Stimulated activated CD8-positive, alpha-beta memory T cell treated with anti-CD3 and anti-CD28 coated beads, Interleukin-7, amount 100 ng/mL, for 24 hours (primary cell): ENCODE measurements around the gene TPRG1.

Source experiments
- DNase-seq: peaks from one replicate; pipeline ENCODE4 v3.0.0-alpha.2; 2020; ENCODE audit warnings: low read depth

The TPRG1 gene

DNA sequence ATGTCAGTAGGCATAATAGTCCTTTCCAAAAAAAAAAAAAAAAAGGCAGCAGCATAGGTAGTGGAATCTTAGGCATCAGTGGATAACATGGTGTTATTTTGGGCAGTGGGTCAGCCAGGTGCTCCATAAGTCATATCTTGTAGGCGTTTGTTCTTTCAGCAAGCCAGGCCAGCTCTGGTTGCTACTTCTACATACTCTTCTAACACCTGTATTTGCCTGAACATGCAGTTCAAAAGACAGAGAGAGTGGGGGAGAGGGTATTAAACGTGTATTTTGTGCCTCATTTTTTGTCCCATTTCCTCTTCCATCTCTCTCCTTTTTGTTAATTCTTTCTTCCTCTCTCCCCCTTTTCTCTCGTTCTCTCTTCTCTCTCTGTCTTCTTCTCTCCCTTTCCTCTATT is 110.4 kb downstream of the TPRG1 start:
- no peak for DNase-seq

GRCh38 chr3:189282741-189283140 is 111.0 kb downstream of the TPRG1 start:
- DNase-seq: no peak

DNA sequence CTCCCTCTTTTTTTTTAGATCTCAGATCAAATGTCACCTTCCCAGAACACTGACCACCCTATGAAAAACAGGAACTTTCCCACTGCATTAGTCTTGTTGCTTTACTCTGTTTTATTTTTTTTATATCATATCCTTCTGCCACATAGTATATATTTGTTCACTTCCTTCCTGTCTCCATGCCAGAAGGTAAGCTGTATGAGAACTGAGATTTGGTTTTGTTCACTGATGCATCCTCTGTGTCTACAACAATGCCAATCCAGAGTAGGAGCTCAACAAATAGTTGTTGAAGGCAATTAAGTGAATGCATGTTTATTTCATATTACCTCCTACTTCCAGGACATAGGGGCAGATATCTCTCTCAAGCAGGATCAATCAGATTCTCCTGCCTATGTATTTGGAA is 114.4 kb downstream of the TPRG1 start:
- DNase-seq: no peak

DNA sequence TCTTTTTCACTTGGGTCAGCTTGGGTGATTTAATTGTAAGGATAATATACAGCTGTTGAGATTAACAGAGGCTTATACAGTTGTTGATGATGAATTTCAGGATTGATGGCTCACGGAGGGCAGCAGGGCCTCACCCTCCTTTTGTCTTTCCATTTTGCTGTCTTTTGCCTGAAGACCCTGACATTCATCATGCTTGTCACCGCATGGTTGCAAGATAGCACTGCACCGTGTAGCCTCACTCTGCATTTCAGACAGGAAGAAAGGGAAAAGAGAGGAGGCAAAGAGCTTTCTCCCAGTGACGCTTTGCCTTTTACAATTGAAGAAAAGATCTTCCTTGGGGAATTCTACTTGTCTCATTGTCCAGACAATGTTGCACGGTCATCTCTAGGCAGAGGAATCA is 115.1 kb downstream of the TPRG1 start:
- DNase-seq: no peak

GRCh38 chr3:189288348-189289235 is 116.8 kb downstream of the TPRG1 start:
- DNase-seq: no peak

GRCh38 chr3:189289251-189289650 is 117.5 kb downstream of the TPRG1 start:
- no peak for DNase-seq

GRCh38 chr3:189292667-189293484 is 121.1 kb downstream of the TPRG1 start:
- no peak for DNase-seq

- no peak for DNase-seq
These were observed 122.9 kb downstream of the TPRG1 start for GRCh38 chr3:189294649-189295048.

DNA sequence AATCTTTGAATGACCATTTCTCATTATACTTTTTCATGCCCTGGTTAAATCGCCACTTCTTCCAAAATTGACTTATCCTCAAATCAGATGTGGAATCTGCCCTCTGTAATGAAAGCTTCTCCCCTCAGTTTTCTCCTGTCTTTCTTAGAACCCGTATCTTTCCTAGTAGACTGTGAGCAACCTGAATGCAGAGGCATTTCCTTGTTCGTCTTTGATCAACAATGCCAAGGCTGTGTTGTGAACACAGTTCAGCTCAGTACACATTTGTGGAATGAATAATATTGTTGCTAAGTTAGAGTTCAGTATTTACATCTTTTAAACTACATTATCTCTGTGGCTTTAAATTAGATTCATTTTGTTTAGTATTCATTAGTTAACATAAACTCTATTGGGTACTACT is 123.3 kb downstream of the TPRG1 start:
- no peak for DNase-seq

- DNase-seq: no peak
These were observed 126.2 kb downstream of the TPRG1 start for GRCh38 chr3:189297932-189298331.

DNA sequence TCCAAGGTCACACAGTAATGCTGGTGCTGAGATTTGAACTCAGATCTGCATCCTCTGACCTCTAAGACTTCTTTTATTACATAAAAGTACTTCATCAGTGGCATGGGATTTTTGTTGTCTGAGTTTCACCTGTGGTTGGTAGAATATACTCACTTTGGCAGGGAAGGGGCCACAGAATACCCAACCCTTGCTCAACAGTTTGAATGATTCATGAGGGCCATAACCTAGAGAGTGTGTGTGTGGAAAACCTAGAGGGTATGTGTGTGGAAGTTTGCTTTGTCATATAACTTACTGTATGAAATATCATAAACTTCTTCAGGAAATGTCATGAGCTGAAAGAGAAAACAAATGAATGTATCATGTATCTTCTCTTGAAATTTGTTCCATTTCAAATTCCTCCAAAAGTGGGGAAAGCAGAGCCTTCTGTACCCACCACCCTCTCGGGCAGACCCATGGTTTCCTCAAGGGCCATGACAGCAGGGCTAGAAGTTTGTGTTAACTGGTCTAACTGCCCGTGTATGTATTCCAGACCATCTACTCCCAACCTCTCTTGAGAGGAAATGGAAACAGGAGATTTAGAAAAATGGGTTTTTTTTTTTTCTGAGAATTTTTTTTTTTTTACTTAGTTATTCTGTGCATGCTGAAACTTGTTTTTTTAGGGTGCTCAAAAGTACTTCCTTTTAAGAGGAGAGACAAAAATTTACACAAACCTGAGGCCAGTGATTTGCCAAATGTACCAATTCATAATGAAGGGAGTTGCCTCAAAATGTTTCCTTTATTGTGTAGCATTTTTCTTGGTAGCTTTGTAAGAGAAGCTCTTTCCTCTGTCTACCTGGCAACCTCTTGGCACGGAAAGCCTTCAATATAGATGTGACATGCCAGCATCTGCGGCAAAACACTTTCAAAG is 127.0 kb downstream of the TPRG1 start:
- DNase-seq: no peak

GRCh38 chr3:189300345-189300744 is 128.6 kb downstream of the TPRG1 start:
- DNase-seq: no peak

DNA sequence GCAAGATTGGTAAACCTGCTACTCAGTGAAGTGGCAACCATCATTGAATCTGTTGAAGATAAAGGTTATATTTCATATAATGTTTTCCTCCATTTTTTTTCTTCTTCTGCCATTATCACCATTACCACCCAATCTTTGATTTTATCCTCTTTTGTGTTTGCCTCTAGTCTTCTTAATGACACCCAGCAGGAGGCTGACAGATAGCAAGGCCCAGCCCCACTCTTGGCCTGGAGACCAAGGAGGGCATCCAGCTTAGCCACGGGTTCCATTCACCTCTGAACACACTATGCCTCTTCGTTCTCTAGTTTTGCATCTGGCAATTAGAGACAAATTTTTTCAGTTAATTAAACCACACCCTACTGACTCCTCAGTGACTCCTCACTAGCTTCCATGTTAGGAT is 129.7 kb downstream of the TPRG1 start:
- DNase-seq: no peak

GRCh38 chr3:189303584-189303983 is 131.8 kb downstream of the TPRG1 start:
- no peak for DNase-seq

- no peak for DNase-seq
These were observed 132.9 kb downstream of the TPRG1 start for GRCh38 chr3:189304465-189305351.

GRCh38 chr3:189305412-189305811 is 133.6 kb downstream of the TPRG1 start:
- DNase-seq: no peak

DNA sequence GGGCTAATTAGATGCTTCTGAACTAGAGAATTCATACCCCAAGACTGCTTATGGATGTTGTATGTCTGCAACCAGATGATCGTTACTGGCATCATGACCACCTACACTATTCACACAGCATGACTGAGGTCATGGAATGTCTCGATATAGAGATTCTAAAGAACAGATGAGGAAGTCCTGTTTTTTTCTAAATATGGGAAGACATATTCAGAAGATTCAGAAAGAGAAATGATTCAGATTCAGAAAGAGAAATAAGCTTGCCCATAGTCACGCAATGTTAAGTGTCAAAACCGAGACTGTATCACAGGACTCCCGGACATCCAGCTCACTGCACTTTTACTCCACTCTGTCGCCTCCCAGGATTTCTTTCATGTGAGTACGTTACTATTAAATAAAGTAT is 136.2 kb downstream of the TPRG1 start:
- DNase-seq: no peak

DNA sequence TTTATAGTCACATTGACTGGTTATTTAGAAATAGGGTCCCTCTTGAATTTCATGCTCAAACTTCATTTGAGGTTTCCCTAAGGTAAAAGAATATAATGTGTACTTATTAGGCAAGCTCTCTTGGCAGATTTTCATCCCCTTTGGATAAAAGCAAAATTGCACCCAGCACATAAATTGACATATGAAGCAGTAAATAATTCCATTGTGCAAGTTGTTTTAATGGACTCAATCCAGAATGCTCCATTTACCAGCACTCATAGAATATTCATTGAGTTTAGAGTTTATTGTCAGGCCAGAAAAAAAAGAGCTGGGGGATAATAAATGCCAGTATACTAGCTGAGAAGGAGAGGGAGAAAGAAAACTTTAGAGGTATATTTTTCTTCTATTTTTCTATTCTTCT is 136.8 kb downstream of the TPRG1 start:
- DNase-seq: no peak

DNA sequence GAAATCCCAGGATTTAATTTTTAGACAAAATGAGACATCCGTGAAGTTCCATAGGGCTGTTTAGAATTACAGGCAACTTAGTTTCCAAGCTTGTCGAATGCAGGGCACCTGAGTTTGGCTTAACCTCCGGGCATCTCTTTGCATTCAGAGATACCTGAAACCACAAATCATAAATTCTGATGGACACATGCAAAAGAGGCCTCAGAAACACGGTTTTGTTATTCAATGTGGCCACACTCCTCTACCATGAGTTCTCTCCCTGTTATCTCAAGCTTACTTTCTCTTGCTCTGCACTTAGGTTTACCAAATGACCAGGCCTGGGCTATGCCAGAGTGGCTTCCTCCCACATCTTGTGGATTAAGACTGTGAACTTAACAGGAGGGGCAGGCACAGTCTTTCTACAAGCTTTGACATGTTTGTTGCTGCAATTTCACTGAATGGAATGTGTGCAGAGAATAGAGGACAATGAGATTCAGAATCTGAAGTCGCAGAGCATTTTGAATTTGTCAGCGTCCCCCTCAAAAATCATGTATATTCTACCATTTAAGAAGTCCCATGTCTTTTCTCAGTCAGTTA is 137.7 kb downstream of the TPRG1 start:
- DNase-seq: no peak

GRCh38 chr3:189311521-189311920 is 139.8 kb downstream of the TPRG1 start:
- DNase-seq: no peak

- DNase-seq: no peak
These were observed 141.1 kb downstream of the TPRG1 start for GRCh38 chr3:189312866-189313265.
